ENCODE measurements around the gene PRKCB. TPM values are rescaled to one million over a fixed set of nuclear protein-coding genes. Genes with fewer than 3 reads are reported as not detected.
"Not testable (repeated sequence)": the region's sequence is repeated elsewhere in the genome, so short reads cannot be mapped to it uniquely, and the experiment has no call there.

The PRKCB gene
- total and polyA plus RNA-seq, 8 donors = 13.5 to 74.3 (median 57.0) TPM

GRCh38 chr16:24228514-24228913 is 392.7 kb downstream of the PRKCB start:
- Histone ChIP-seq H3K27me3 (peaks cover 0 to 9% of the 10 kb centered on the region in 2 donors), H3K4me1 (no peaks in the 10 kb centered on the region), H3K9me3 (peaks cover 0 to 2% of the 10 kb centered on the region in 2 donors), H3K27ac (no peak overlapping the region), H3K36me3 (no peaks in the 10 kb centered on the region), H3K4me3 (no peak overlapping the region)
- no peak for DNase-seq
- ATAC-seq = no peak
- intact Hi-C loops (cut with DNase I) = no loop called here
- no peak for TF ChIP-seq CTCF (IDR thresholded peaks at IDR 0.05)

- intact Hi-C loops (cut with DNase I) = no loop called here
Observed at GRCh38 chr16:24232936-24233335, 397.2 kb downstream of the PRKCB start.

GRCh38 chr16:24234737-24235136 is 399.0 kb downstream of the PRKCB start:
- no peak overlapping the region for H3K4me3 ChIP-seq
- ATAC-seq = no peak
- no peak overlapping the region for H3K27ac ChIP-seq
- no peak for TF ChIP-seq CTCF (IDR thresholded peaks at IDR 0.05)
- peaks cover 0 to 6% of the 10 kb centered on the region in 2 donors for H3K9me3 ChIP-seq
- no peaks in the 10 kb centered on the region for H3K4me1 ChIP-seq
- no peak for DNase-seq
- H3K27me3 ChIP-seq = peaks cover 0 to 9% of the 10 kb centered on the region in 2 donors
- no peaks in the 10 kb centered on the region for H3K36me3 ChIP-seq
- intact Hi-C loops (cut with DNase I) = no loop called here

More at GRCh38 chr16:24232936-24233335, 397.2 kb downstream of the PRKCB start:
- Histone ChIP-seq H3K9me3 (peaks cover 0 to 6% of the 10 kb centered on the region in 2 donors), H3K27me3 (peaks cover 0 to 9% of the 10 kb centered on the region in 2 donors), H3K36me3 (no peaks in the 10 kb centered on the region), H3K4me1 (no peaks in the 10 kb centered on the region), H3K4me3 (no peak overlapping the region), H3K27ac (no peak overlapping the region)
- no peak for ATAC-seq
- DNase-seq = no peak
- no peak for TF ChIP-seq CTCF (IDR thresholded peaks at IDR 0.05)

GRCh38 chr16:24235806-24236205 is 400.0 kb downstream of the PRKCB start:
- intact Hi-C loops (cut with DNase I) = no loop called here
- peaks cover 0 to 6% of the 10 kb centered on the region in 2 donors for H3K9me3 ChIP-seq
- no peak for DNase-seq
- no peak overlapping the region for H3K4me3 ChIP-seq
- no peak for TF ChIP-seq CTCF (IDR thresholded peaks at IDR 0.05)
- H3K27ac ChIP-seq = no peak overlapping the region
- no peaks in the 10 kb centered on the region for H3K4me1 ChIP-seq
- H3K27me3 ChIP-seq = peaks cover 0 to 7% of the 10 kb centered on the region in 2 donors
- ATAC-seq = no peak
- H3K36me3 ChIP-seq = no peaks in the 10 kb centered on the region

GRCh38 chr16:24238846-24239245 is 403.1 kb downstream of the PRKCB start:
- H3K27ac ChIP-seq; ATAC-seq; intact Hi-C loops (cut with DNase I); H3K4me1 ChIP-seq; H3K27me3 ChIP-seq; H3K9me3 ChIP-seq; H3K4me3 ChIP-seq; H3K36me3 ChIP-seq; DNase-seq: not testable (repeated sequence)

GRCh38 chr16:24246911-24247607 is 411.3 kb downstream of the PRKCB start:
- Histone ChIP-seq H3K9me3 (no peaks in the 10 kb centered on the region), H3K36me3 (no peaks in the 10 kb centered on the region), H3K4me3 (no peak overlapping the region), H3K27ac (no peak overlapping the region), H3K27me3 (peaks cover 0 to 49% of the 10 kb centered on the region in 2 donors), H3K4me1 (no peaks in the 10 kb centered on the region)
- ATAC-seq (no peak), DNase-seq (no peak)
- no peak for TF ChIP-seq CTCF (IDR thresholded peaks at IDR 0.05)
- intact Hi-C loops (cut with DNase I) = no loop called here
